ENCODE data around the gene SYNPO.
A peak's percentile ranks its signal among the peaks of the same experiment; 100 is the strongest.

SYNPO gene

GRCh38 chr5:150642567-150642927, 2.1 kb downstream of the SYNPO start:
- no peak for ATAC-seq

DNA sequence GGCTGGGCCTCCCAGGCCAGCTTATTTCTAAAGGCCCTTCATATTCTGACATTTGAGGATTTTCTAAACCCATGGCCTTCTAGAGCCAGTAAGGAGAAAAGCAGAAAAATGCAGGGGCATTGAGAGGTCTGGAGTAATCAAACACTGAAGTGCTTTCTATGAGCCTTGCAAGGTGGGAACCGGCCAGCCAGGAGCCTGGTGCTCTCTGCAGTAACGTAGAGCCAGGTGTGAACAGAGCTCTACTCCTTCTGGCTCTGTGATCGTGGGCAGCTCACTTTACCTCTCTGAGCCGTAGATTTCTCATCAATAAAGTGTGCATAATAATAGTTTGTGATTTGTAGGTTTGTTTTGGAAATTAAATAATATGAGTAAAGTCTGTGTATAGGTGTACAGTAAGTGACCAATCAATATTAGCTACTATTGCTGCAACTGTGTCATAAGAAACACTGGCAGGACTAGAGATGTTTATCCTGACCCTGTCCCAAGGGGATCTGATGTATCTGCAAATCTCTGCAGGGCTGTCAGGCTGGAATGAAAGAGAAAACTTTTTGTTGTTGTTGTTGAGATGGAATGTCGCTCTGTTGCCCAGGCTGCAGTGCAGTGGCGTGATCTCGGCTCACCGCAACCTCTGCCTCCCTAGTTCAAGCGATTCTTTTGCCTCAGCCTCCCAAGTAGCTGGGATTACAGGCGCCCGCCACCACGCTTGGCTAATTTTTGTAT, 2.7 kb downstream of the SYNPO start:
- ATAC-seq: no peak

GRCh38 chr5:150644058-150644457, 3.6 kb downstream of the SYNPO start:
- no peak for ATAC-seq

DNA sequence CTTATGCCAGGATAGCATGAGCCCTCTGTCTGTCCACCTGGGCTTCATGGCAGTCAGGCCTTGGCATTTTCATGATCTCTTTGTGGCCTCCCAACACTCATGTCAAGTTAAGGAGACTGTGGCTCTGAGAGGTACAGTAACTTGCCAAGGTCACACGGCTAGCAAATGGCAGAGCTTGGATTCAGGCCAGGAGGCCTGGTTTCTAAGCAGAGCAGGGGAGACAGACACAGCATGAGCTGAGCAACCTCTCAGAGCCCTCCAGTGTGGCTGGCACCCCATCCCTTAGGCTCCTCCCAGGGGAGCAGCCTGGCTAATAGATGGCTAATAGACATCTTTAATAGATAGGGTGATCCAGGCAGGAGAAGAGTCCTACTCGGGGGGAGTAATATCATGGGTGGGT, 4.1 kb downstream of the SYNPO start:
- ATAC-seq: peak in 1 of 2 donors; percentile 5

DNA sequence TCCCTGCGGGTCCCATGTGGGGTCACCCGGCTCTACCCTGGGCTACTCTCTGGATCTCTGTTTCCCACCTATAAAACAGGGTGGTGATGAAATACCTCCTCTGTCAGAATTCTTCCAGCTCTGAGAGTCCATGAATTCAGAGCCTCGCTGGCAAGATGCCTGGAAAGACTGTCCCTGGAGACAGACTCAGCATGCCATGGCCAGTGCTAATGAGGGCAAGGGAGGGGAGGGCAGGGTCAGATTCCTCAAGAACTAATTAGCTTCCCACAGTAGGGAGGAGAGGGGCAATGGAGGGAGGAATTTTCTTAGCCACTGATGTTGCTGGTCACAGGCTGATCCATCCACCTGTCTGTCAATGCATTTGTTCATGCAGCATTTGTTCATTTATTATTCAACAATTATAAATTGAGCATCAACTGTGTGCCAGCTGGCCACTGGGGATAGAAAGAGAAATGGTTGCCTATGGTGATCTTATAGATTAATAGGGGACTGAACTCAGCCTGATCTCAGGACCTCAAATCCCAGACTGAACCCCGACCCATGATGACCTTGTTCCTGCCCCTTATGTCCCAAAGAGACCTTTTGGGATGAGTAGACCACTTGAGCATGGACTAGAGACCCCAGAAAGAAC, 4.7 kb downstream of the SYNPO start:
- ATAC-seq: no peak

- ATAC-seq: no peak
Observed at GRCh38 chr5:150647275-150648251, 7.1 kb downstream of the SYNPO start.

- no peak for ATAC-seq
Observed at GRCh38 chr5:150648294-150649107, 8.0 kb downstream of the SYNPO start.

DNA sequence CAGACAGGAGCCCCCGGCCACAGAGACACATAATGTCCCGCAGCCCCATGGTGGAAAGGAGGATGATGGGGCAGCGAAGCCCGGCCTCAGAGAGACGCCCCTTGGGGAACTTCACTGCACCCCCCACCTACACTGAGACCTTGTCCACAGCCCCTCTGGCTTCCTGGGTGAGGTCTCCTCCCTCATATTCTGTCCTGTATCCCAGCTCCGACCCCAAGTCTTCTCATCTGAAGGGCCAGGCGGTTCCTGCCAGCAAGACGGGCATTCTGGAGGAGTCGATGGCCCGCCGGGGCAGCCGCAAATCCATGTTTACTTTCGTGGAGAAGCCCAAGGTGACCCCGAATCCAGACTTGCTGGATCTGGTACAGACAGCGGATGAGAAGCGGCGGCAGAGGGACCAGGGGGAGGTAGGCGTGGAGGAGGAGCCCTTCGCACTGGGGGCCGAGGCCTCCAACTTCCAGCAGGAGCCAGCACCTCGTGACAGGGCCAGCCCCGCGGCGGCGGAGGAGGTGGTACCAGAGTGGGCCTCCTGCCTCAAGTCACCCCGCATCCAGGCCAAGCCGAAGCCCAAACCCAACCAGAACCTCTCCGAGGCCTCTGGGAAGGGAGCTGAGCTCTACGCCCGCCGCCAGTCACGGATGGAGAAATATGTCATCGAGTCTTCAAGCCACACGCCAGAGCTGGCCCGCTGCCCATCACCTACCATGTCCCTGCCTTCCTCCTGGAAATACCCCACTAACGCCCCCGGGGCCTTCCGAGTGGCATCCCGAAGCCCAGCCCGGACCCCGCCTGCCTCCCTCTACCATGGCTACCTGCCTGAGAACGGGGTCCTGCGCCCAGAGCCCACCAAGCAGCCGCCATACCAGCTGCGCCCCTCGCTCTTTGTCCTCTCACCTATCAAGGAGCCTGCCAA, 8.9 kb downstream of the SYNPO start:
- ATAC-seq: no peak

DNA sequence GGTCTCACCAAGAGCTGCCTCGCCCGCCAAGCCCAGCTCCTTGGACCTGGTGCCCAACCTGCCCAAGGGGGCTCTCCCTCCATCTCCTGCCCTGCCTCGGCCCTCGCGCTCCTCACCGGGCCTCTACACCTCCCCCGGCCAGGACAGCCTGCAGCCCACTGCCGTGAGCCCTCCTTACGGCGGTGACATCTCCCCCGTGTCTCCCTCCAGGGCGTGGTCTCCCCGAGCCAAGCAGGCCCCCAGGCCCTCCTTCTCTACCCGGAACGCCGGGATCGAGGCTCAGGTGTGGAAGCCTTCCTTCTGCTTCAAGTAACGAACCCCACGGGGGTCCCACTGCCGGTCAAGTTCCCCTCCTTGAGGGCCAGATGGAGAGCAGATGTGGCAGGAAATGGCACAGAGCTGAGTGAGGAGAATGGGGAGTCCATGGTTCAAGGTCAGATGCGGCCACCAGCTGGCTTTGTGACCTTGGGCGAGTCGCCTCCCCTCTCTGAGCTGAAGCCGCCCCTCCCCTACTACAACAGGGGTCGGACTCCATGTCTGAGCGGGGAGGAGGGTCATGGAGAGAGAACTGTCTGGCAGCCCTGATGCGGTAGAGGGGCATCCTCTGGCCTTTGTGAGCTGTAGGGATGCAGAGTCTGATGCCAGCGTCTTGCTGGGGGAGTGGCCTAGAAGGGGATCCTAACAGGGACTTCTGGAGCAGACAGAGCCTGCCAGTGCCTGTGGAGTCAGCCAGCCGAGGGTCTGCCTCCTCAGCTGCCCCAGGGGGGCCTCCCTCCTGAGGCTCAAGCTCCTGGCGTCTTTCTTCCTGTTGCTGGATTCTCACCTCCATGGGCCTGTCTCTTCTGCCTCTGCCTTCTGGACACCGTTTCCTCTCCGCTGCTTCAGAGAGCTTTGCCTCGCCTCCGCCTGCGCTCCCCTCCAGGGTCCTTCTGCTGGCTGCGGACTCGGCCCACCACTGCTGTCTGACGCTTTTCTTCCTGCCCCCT, 9.9 kb downstream of the SYNPO start:
- ATAC-seq: no peak

- no peak for ATAC-seq
Observed at GRCh38 chr5:150651382-150651781, 10.9 kb downstream of the SYNPO start.

GRCh38 chr5:150651924-150652671, 11.6 kb downstream of the SYNPO start:
- no peak for ATAC-seq

DNA sequence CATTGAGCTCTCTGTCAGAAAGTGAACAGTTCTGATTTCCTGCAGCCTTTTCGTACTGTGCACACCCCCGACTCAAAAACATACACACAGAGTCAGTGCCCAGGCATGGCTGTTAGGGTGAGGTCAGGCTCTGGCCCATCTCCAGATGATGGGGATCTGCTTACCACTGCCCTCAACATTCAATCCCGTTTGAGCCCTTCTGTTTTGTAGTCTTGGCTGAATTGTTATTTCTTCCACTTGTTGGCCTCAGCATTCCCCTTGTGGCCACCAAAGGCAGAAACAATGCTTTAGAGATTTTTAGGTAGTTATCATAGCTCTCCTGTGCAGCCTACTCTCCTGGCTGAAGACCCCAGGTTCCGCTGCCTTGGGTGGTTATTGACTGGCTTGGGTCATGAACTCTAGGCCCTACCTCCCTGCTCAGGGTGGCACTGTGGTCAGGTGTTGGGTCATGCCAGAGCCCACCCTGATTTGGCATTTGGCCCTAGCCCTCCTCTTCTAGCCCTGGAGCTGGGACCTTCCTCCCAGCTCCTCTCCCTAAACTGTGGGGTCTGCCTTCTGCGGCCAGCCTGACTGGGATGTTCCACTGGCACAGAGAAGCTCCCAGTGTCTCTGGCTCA, 12.8 kb downstream of the SYNPO start:
- no peak for ATAC-seq

DNA sequence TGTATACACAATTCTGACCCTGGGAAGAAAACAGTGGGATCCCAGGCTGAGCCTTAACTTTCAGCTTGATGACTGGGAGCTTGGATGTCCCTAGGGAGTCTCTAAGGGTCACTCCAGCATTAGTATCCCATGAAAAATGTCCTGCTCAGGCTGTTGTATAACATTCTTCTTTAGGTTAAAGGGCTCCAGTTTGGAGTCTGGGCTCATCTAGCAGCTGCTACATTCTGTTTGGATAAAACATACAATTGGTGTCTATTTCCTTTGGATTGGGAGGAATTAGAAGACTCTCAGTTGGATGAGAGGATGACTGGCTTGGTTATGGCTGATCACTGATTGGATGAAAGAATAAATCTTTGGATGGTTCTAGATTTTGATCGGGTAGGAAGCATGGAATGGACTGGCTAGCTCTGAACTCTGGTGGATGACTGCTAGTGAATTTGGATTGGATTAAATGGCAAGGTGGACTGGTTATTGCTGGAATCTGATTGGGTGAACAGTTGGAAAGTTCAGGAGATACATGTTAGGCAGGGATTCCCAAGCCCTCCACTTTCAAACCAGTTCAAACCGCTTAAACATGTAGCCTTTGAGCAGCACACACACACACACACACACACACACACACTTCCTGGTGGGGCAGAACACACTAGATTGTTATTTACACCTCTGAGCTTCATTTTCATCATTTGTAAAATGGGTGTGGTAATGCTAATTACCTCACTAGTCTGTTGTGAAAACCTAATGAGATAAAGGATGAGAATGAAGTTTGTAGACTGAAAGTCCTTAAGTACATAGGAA, 13.5 kb downstream of the SYNPO start:
- no peak for ATAC-seq

- no peak for ATAC-seq
Observed at GRCh38 chr5:150655221-150655620, 14.8 kb downstream of the SYNPO start.

- peak; percentile 73 to 76 for ATAC-seq
Observed at GRCh38 chr5:150656191-150657132, 16.0 kb downstream of the SYNPO start.

GRCh38 chr5:150658121-150658520, 17.7 kb downstream of the SYNPO start:
- ATAC-seq: no peak

DNA sequence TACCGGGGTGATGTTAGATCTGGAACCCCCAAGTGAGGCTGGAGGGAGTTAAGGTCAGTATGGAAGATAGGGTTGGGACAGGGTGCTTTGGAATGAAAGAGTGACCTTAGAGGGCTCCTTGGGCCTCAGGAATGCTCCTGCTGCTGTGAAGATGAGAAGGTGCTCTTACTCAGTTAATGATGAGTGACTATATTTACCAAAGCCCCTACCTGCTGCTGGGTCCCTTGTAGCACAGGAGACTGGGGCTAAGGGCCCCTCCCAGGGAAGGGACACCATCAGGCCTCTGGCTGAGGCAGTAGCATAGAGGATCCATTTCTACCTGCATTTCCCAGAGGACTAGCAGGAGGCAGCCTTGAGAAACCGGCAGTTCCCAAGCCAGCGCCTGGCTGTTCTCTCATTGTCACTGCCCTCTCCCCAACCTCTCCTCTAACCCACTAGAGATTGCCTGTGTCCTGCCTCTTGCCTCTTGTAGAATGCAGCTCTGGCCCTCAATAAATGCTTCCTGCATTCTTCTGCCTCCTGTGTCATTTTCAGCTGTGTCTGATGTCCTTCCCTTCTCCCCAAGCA, 18.3 kb downstream of the SYNPO start:
- ATAC-seq: no peak
